ENCODE measurements around the gene MMP7. TPM values are rescaled to one million over a fixed set of nuclear protein-coding genes. Genes with fewer than 3 reads are reported as not detected.

The MMP7 gene
- total RNA-seq, 1 experiment from 2014 or later: not detected

GRCh38 chr11:102575012-102575411, 44.5 kb upstream of the MMP7 start:
- Histone ChIP-seq H3T11ph (ENCODE audit: low read length) (no peak overlapping the region), H3K9me3 (ENCODE audit: control insufficient read depth, low read depth, low read length) (no peaks in the 10 kb centered on the region), H3K4me2 (ENCODE audit: insufficient read depth, insufficient read length, low read length) (no peak overlapping the region), H2BK5ac (ENCODE audit: insufficient read length, low read length) (no peak overlapping the region), H3K9ac (ENCODE audit: extremely low read depth, insufficient read length, low read length) (no peak overlapping the region), H3K4ac (ENCODE audit: low read depth, low read length) (no peak overlapping the region), H2BK15ac (ENCODE audit: low read depth, low read length) (no peak overlapping the region), H2AFZ (ENCODE audit: low read length) (no peak overlapping the region), H2BK20ac (ENCODE audit: low read depth, low read length, poor library complexity, severe bottlenecking) (no peak overlapping the region), H3K56ac (ENCODE audit: insufficient read length, low read depth, low read length) (no peak overlapping the region), H3K27ac (ENCODE audit: insufficient read length, low read depth, low read length) (no peak overlapping the region), H3K4me1 (ENCODE audit: insufficient read depth, low read length) (no peaks in the 10 kb centered on the region), H4K20me1 (ENCODE audit: control insufficient read depth, insufficient read depth, insufficient read length) (no peaks in the 10 kb centered on the region), H3K14ac (ENCODE audit: insufficient read depth, low read length) (no peak overlapping the region), H2BK120ac (ENCODE audit: low read depth, low read length, poor library complexity, severe bottlenecking) (no peak overlapping the region), H3K27me3 (ENCODE audit: insufficient read depth, low read length) (no peaks in the 10 kb centered on the region), H2AK5ac (ENCODE audit: insufficient read length, low read length) (no peak overlapping the region), H4K5ac (ENCODE audit: insufficient read length, low read depth, low read length) (no peak overlapping the region), H3K79me1 (ENCODE audit: insufficient read depth, low read depth, low read length, poor library complexity, severe bottlenecking) (no peaks in the 10 kb centered on the region), H3K79me2 (ENCODE audit: insufficient read depth, low read length) (no peaks in the 10 kb centered on the region), H3K23ac (ENCODE audit: insufficient read length, low read depth, low read length) (no peak overlapping the region), H3K18ac (ENCODE audit: insufficient read length, low read depth, low read length) (no peak overlapping the region), H2BK12ac (ENCODE audit: insufficient read length, low read depth, low read length) (no peak overlapping the region), H4K91ac (ENCODE audit: insufficient read length, low read depth, low read length) (no peak overlapping the region), H3K23me2 (ENCODE audit: insufficient read length, low read depth, low read length, poor library complexity, severe bottlenecking) (no peaks in the 10 kb centered on the region), H4K8ac (replicated peaks; ENCODE audit: insufficient read length, low read depth, low read length) (no peak overlapping the region)
- no CpG with 5 or more reads among the region's 2 CpGs for WGBS (ENCODE audit: extremely low coverage, insufficient read length, low lambda C conversion rate)
- TF ChIP-seq, protein P1, sequence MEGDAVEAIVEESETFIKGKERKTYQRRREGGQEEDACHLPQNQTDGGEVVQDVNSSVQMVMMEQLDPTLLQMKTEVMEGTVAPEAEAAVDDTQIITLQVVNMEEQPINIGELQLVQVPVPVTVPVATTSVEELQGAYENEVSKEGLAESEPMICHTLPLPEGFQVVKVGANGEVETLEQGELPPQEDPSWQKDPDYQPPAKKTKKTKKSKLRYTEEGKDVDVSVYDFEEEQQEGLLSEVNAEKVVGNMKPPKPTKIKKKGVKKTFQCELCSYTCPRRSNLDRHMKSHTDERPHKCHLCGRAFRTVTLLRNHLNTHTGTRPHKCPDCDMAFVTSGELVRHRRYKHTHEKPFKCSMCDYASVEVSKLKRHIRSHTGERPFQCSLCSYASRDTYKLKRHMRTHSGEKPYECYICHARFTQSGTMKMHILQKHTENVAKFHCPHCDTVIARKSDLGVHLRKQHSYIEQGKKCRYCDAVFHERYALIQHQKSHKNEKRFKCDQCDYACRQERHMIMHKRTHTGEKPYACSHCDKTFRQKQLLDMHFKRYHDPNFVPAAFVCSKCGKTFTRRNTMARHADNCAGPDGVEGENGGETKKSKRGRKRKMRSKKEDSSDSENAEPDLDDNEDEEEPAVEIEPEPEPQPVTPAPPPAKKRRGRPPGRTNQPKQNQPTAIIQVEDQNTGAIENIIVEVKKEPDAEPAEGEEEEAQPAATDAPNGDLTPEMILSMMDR (conservative IDR thresholded peaks at IDR 0.05): no peak
- Mint-ChIP-seq H3K4me1 (no peaks in the 10 kb centered on the region), H3K36me3 (ENCODE audit: insufficient read depth in 1 of 3, low read depth in 3 of 3) (0 out of 7 replicates have a peak, but pooled peaks cover 0 to 1% (median 1%) of the 10 kb centered on the region in 3 experiments), H3K9me3 (peaks cover 0 to 2% of the 10 kb centered on the region in 2 experiments; a peak in 2 of 5 replicates), H3K4me3 (no peak overlapping the region), H3K27me3 (ENCODE audit: low read depth) (no peaks in the 10 kb centered on the region), H3K27ac (no peak overlapping the region)
- no peak for DNase-seq
